HEK293 (cell line): ENCODE results near the gene SLC44A1.

Experiments used
- CTCF ChIA-PET: fragments of 350-600 bp; formaldehyde crosslinking; extraction: SDS; loops from one replicate; lab custom pipeline; 2021; ENCODE audit warnings: antibody characterized with exemption; lab: Yijun Ruan, JAX
- POLR2A ChIA-PET: fragments of 300-600 bp; formaldehyde crosslinking; extraction: SDS; loops from one replicate; lab custom pipeline; 2020; ENCODE audit warnings: antibody characterized with exemption, inconsistent platforms; lab: Yijun Ruan, JAX
- H3K27ac ChIP-seq: fragments of 200-500 bp; sonication (Bioruptor generic); 2 replicates; pipeline ENCODE4 v1.5.1; 2014; ENCODE audit warnings: low read depth, low read length, control low read depth, inconsistent platforms; ENCODE audit errors: extremely low read depth
- H3K36me3 ChIP-seq, 2 experiments: fragments of 200-500 bp in 1 of 2; sonication (Bioruptor generic) in 1 of 2; 1 replicate in 1 of 2; 2 replicates in 1 of 2; pipeline ENCODE4 v1.5.1; 2014 to 2017; ENCODE audit warnings: inconsistent platforms in 2 of 2, low read length in 2 of 2; ENCODE audit not compliant: control insufficient read depth in 2 of 2, insufficient read depth in 1 of 2
- H3K4me1 ChIP-seq: fragments of 200-500 bp; sonication (Bioruptor generic); 2 replicates; pipeline ENCODE4 v1.5.1; 2014; ENCODE audit warnings: mild to moderate bottlenecking, low read length, inconsistent platforms; ENCODE audit not compliant: control insufficient read depth, insufficient read depth
- H3K4me3 ChIP-seq: 2 replicates; pipeline ENCODE4 v1.5.1; 2011; ENCODE audit warnings: low read depth, mild to moderate bottlenecking, control low read depth, low read length, moderate library complexity
- H3K9me3 ChIP-seq: fragments of 200-500 bp; sonication (Bioruptor generic); 2 replicates; pipeline ENCODE4 v1.5.1; 2014; ENCODE audit warnings: low read depth, low read length, inconsistent platforms; ENCODE audit not compliant: control insufficient read depth, insufficient read depth
- SP2 ChIP-seq: fragments of 450-650 bp; formaldehyde crosslinking; IDR thresholded peaks from 2 replicates; pipeline ENCODE4 v1.5.1; 2016; ENCODE audit warnings: missing biosample characterization, missing genetic modification characterization
- ZNF174 ChIP-seq: fragments of 450-650 bp; formaldehyde crosslinking; IDR thresholded peaks from 2 replicates; pipeline ENCODE4 v1.5.0; 2017; ENCODE audit warnings: missing biosample characterization, mild to moderate bottlenecking, missing genetic modification characterization
- ZNF202 ChIP-seq: fragments of 450-650 bp; formaldehyde crosslinking; IDR thresholded peaks from 2 replicates; pipeline ENCODE4 v1.5.1; 2016; ENCODE audit warnings: missing biosample characterization, missing genetic modification characterization, borderline replicate concordance
- ZNF274 ChIP-seq, 2 experiments: fragments of 200-500 bp in 1 of 2; fragments of 450-650 bp in 1 of 2; sonication (Bioruptor generic) in 1 of 2; formaldehyde crosslinking in 1 of 2; IDR thresholded peaks; 2 replicates each; pipeline versions ENCODE4 v1.5.1 to v1.6.1; 2014 to 2016; ENCODE audit warnings: borderline replicate concordance in 1 of 2, inconsistent platforms in 1 of 2, low read length in 1 of 2, missing biosample characterization in 1 of 2, missing genetic modification characterization in 1 of 2
- ZNF354C ChIP-seq: fragments of 450-650 bp; formaldehyde crosslinking; IDR thresholded peaks from 2 replicates; pipeline ENCODE4 v1.5.1; 2016; ENCODE audit warnings: missing biosample characterization, missing genetic modification characterization, low read depth, borderline replicate concordance
- ZNF473 ChIP-seq: fragments of 450-650 bp; formaldehyde crosslinking; IDR thresholded peaks from 2 replicates; pipeline ENCODE4 v1.5.1; 2017; ENCODE audit warnings: missing biosample characterization, missing genetic modification characterization
- ZNF596 ChIP-seq: fragments of 450-650 bp; IDR thresholded peaks from 2 replicates; pipeline ENCODE4 v1.5.0; 2018; ENCODE audit warnings: missing biosample characterization, mild to moderate bottlenecking, missing genetic modification characterization, moderate library complexity
- ZNF654 ChIP-seq: fragments of 450-650 bp; formaldehyde crosslinking; IDR thresholded peaks from 2 replicates; pipeline ENCODE4 v1.5.1; 2016; ENCODE audit warnings: low read depth, missing biosample characterization, missing genetic modification characterization
- ZNF660 ChIP-seq: fragments of 450-650 bp; IDR thresholded peaks from 2 replicates; pipeline ENCODE4 v1.5.1; 2018; ENCODE audit warnings: missing biosample characterization, mild to moderate bottlenecking, missing genetic modification characterization
- ZNF664 ChIP-seq: fragments of 450-650 bp; formaldehyde crosslinking; IDR thresholded peaks from 2 replicates; pipeline ENCODE4 v1.5.1; 2016; ENCODE audit warnings: missing biosample characterization, missing genetic modification characterization
- ZNF701 ChIP-seq: fragments of 450-650 bp; formaldehyde crosslinking; IDR thresholded peaks from 2 replicates; pipeline ENCODE4 v1.5.1; 2016; ENCODE audit warnings: missing biosample characterization, missing genetic modification characterization
- ZNF785 ChIP-seq: fragments of 450-650 bp; formaldehyde crosslinking; IDR thresholded peaks from 2 replicates; pipeline ENCODE4 v1.5.1; 2016; ENCODE audit warnings: missing biosample characterization, missing genetic modification characterization
- ZSCAN16 ChIP-seq: fragments of 450-650 bp; formaldehyde crosslinking; IDR thresholded peaks from 2 replicates; pipeline ENCODE4 v1.5.1; 2016; ENCODE audit warnings: missing biosample characterization, missing genetic modification characterization
- ZSCAN30 ChIP-seq: fragments of 450-650 bp; IDR thresholded peaks from 2 replicates; pipeline ENCODE4 v1.5.1; 2018; ENCODE audit warnings: missing biosample characterization, mild to moderate bottlenecking, missing genetic modification characterization, moderate library complexity
- TF ChIP-seq, protein P1 (sequence below): fragments of 450-650 bp; formaldehyde crosslinking; IDR thresholded peaks from 2 replicates; pipeline ENCODE4 v1.5.1; 2017; ENCODE audit warnings: missing biosample characterization, missing genetic modification characterization
- TF ChIP-seq, protein P2 (sequence below): fragments of 450-650 bp; formaldehyde crosslinking; IDR thresholded peaks from 2 replicates; pipeline ENCODE4 v1.5.1; 2016; ENCODE audit warnings: missing biosample characterization, missing genetic modification characterization
- TF ChIP-seq, protein P3 (sequence below): fragments of 450-650 bp; formaldehyde crosslinking; conservative IDR thresholded peaks from 2 replicates; pipeline ENCODE4 v1.5.1; 2016; ENCODE audit warnings: low read depth, missing biosample characterization, missing genetic modification characterization
- TF ChIP-seq, protein P4 (sequence below): IDR thresholded peaks from 2 replicates; pipeline ENCODE4 v1.6.1; 2011; ENCODE audit warnings: mild to moderate bottlenecking, low read depth, low read length, borderline replicate concordance
- TF ChIP-seq, protein P5 (sequence below): fragments of 450-650 bp; formaldehyde crosslinking; IDR thresholded peaks from 2 replicates; pipeline ENCODE4 v1.5.1; 2016; ENCODE audit warnings: missing biosample characterization, missing genetic modification characterization

Gene SLC44A1

DNA sequence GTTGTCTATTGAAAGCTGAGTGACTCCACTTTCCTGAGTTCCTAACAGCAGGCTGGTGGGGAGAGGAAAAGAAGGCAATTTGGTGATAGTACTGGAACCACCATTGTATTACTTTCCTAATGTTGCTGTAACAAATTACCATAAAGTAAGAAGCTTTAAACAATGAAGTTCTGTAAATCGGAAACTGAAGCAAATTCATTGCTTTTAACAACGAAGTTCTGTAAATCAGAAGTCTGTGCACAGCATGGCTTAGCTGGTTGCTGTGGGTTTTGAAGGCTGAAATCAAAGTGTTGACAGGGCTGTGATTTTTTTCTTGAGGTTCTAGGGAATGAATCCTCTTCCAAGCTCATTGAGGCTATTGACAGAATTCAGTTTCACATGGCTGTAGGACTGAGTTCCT lies 72.3 kb downstream of the SLC44A1 start:
- TF ChIP-seq, protein P1, sequence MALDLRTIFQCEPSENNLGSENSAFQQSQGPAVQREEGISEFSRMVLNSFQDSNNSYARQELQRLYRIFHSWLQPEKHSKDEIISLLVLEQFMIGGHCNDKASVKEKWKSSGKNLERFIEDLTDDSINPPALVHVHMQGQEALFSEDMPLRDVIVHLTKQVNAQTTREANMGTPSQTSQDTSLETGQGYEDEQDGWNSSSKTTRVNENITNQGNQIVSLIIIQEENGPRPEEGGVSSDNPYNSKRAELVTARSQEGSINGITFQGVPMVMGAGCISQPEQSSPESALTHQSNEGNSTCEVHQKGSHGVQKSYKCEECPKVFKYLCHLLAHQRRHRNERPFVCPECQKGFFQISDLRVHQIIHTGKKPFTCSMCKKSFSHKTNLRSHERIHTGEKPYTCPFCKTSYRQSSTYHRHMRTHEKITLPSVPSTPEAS (tag by site-specific recombination): no peak
- TF ChIP-seq, protein P2, sequence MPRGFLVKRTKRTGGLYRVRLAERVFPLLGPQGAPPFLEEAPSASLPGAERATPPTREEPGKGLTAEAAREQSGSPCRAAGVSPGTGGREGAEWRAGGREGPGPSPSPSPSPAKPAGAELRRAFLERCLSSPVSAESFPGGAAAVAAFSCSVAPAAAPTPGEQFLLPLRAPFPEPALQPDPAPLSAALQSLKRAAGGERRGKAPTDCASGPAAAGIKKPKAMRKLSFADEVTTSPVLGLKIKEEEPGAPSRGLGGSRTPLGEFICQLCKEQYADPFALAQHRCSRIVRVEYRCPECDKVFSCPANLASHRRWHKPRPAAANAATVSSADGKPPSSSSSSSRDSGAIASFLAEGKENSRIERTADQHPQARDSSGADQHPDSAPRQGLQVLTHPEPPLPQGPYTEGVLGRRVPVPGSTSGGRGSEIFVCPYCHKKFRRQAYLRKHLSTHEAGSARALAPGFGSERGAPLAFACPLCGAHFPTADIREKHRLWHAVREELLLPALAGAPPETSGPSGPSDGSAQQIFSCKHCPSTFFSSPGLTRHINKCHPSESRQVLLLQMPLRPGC (tag by site-specific recombination): no peak
- TF ChIP-seq ZNF596 (tag by site-specific recombination) (no peak), SP2 (tag by site-specific recombination) (no peak), ZNF174 (tag by site-specific recombination) (no peak), ZNF274 (IDR thresholded peaks at IDR 0.05; ENCODE audit: low read length) (no peak), ZNF274 (tag by site-specific recombination; IDR thresholded peaks at IDR 0.05; ENCODE audit: borderline replicate concordance) (no peak), ZSCAN16 (tag by site-specific recombination) (no peak), ZNF660 (tag by site-specific recombination) (no peak), ZNF202 (no peak), ZNF354C (no peak), ZNF785 (tag by site-specific recombination) (no peak), ZNF664 (tag by site-specific recombination) (no peak), ZNF701 (tag by site-specific recombination) (no peak), ZSCAN30 (tag by site-specific recombination) (no peak), ZNF654 (no peak), ZNF473 (tag by site-specific recombination) (no peak)
- TF ChIP-seq, protein P3, sequence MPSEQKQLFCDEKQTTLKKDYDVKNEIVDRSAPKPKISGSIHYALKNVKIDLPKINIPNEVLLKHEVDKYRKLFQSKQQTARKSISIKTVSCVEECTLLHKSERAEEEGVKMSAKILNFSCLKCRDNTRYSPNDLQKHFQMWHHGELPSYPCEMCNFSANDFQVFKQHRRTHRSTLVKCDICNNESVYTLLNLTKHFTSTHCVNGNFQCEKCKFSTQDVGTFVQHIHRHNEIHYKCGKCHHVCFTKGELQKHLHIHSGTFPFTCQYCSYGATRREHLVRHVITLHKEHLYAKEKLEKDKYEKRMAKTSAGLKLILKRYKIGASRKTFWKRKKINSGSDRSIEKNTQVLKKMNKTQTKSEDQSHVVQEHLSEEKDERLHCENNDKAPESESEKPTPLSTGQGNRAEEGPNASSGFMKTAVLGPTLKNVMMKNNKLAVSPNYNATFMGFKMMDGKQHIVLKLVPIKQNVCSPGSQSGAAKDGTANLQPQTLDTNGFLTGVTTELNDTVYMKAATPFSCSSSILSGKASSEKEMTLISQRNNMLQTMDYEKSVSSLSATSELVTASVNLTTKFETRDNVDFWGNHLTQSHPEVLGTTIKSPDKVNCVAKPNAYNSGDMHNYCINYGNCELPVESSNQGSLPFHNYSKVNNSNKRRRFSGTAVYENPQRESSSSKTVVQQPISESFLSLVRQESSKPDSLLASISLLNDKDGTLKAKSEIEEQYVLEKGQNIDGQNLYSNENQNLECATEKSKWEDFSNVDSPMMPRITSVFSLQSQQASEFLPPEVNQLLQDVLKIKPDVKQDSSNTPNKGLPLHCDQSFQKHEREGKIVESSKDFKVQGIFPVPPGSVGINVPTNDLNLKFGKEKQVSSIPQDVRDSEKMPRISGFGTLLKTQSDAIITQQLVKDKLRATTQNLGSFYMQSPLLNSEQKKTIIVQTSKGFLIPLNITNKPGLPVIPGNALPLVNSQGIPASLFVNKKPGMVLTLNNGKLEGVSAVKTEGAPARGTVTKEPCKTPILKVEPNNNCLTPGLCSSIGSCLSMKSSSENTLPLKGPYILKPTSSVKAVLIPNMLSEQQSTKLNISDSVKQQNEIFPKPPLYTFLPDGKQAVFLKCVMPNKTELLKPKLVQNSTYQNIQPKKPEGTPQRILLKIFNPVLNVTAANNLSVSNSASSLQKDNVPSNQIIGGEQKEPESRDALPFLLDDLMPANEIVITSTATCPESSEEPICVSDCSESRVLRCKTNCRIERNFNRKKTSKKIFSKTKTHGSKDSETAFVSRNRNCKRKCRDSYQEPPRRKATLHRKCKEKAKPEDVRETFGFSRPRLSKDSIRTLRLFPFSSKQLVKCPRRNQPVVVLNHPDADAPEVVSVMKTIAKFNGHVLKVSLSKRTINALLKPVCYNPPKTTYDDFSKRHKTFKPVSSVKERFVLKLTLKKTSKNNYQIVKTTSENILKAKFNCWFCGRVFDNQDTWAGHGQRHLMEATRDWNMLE (tag by site-specific recombination): no peak
- TF ChIP-seq, protein P4, sequence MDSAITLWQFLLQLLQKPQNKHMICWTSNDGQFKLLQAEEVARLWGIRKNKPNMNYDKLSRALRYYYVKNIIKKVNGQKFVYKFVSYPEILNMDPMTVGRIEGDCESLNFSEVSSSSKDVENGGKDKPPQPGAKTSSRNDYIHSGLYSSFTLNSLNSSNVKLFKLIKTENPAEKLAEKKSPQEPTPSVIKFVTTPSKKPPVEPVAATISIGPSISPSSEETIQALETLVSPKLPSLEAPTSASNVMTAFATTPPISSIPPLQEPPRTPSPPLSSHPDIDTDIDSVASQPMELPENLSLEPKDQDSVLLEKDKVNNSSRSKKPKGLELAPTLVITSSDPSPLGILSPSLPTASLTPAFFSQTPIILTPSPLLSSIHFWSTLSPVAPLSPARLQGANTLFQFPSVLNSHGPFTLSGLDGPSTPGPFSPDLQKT: no peak
- TF ChIP-seq, protein P5, sequence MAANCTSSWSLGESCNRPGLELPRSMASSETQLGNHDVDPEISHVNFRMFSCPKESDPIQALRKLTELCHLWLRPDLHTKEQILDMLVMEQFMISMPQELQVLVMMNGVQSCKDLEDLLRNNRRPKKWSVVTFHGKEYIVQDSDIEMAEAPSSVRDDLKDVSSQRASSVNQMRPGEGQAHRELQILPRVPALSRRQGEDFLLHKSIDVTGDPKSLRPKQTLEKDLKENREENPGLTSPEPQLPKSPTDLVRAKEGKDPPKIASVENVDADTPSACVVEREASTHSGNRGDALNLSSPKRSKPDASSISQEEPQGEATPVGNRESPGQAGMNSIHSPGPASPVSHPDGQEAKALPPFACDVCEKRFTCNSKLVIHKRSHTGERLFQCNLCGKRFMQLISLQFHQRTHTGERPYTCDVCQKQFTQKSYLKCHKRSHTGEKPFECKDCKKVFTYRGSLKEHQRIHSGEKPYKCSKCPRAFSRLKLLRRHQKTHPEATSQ (tag by site-specific recombination): no peak
- ChIA-PET POLR2A (no interaction called here), CTCF (no interaction called here)
- Histone ChIP-seq H3K9me3 (no peaks in the 10 kb centered on the region), H3K36me3 (no peaks in the 10 kb centered on the region), H3K4me1 (no peaks in the 10 kb centered on the region), H3K27ac (no peak overlapping the region), H3K4me3 (no peak overlapping the region)
